A673 (cell line): ENCODE results near the gene C5orf58. TPM values are rescaled to one million over a fixed set of nuclear protein-coding genes. Genes with fewer than 3 reads are reported as not detected.
"Not testable (repeated sequence)": the region's sequence is repeated elsewhere in the genome, so short reads cannot be mapped to it uniquely, and the experiment has no call there.

ENCODE experiments used
- BruUV-seq: library from RNA; stranded (reverse); fragments of 400-500 nt; replicated peaks from 2 replicates; lab custom pipeline; 2021; lab: Mats Ljungman, UMichigan
- CTCF ChIA-PET: fragments of 300-600 bp; sonication (Branson Sonifier 250); formaldehyde crosslinking; loops from one replicate; lab custom pipeline; 2022; ENCODE audit warnings: antibody characterized with exemption; lab: Charles Lee
- POLR2A ChIA-PET: fragments of 300-600 bp; sonication (Branson Sonifier 250); formaldehyde crosslinking; loops from one replicate; lab custom pipeline; 2022; ENCODE audit warnings: antibody characterized with exemption; ENCODE audit not compliant: low non-redundant PET; lab: Charles Lee
- DNase-seq: peaks from one replicate; pipeline ENCODE4 v3.0.0-alpha.2; 2015; ENCODE audit warnings: low spot score
- H3K27ac ChIP-seq: fragments of 200-600 bp; sonication (generic); 2 replicates; pipeline ENCODE4 v1.5.1; 2016; ENCODE audit warnings: mixed run types, low read depth, mild to moderate bottlenecking, mixed read lengths, antibody characterized with exemption, low read length; ENCODE audit not compliant: poor library complexity, severe bottlenecking
- H3K27me3 ChIP-seq: fragments of 200-600 bp; sonication (generic); replicated peaks from 2 replicates; pipeline ENCODE4 v1.6.1; 2017; ENCODE audit warnings: mixed run types, low read depth, mild to moderate bottlenecking, mixed read lengths, antibody characterized with exemption, low read length; ENCODE audit not compliant: insufficient read depth, poor library complexity
- H3K36me3 ChIP-seq: fragments of 200-600 bp; sonication (generic); 2 replicates; pipeline ENCODE4 v1.6.1; 2016; ENCODE audit warnings: mixed run types, mild to moderate bottlenecking, mixed read lengths, antibody characterized with exemption, low read length; ENCODE audit not compliant: insufficient read depth, poor library complexity, severe bottlenecking
- H3K4me1 ChIP-seq: fragments of 200-600 bp; sonication (generic); 2 replicates; pipeline ENCODE4 v1.6.1; 2017; ENCODE audit warnings: mixed run types, mild to moderate bottlenecking, mixed read lengths, antibody characterized with exemption, low read length; ENCODE audit not compliant: insufficient read depth, poor library complexity, severe bottlenecking
- H3K4me3 ChIP-seq: fragments of 200-600 bp; sonication (generic); 2 replicates; pipeline ENCODE4 v1.5.1; 2016; ENCODE audit warnings: low read depth, mixed run types, mild to moderate bottlenecking, mixed read lengths, low read length; ENCODE audit not compliant: poor library complexity, severe bottlenecking
- H3K9me3 ChIP-seq: fragments of 200-600 bp; sonication (generic); 2 replicates; pipeline ENCODE4 v1.6.1; 2016; ENCODE audit warnings: mixed run types, low read depth, mild to moderate bottlenecking, mixed read lengths, antibody characterized with exemption, low read length; ENCODE audit not compliant: poor library complexity, severe bottlenecking
- EZH2 ChIP-seq: fragments of 200-600 bp; sonication (generic); IDR thresholded peaks from 2 replicates; pipeline ENCODE4 v1.6.1; 2017; ENCODE audit warnings: borderline replicate concordance, low read depth, mild to moderate bottlenecking, mixed read lengths, antibody characterized with exemption, low read length; ENCODE audit not compliant: poor library complexity, severe bottlenecking
- intact Hi-C: fragments of 100-400 bp; cut with micrococcal nuclease; formaldehyde crosslinking; loops from one replicate; pipeline ENCODE4 v1.10.0; 2022; ENCODE audit not compliant: unreplicated experiment
- total RNA-seq: library from RNA; stranded (reverse); gene quantifications from 2 replicates; pipeline ENCODE4 v1.2.3, GENCODE V29; 2021
- TF ChIP-seq, protein P1 (sequence below): fragments of 300-800, 200-600 bp; sonication (generic); conservative IDR thresholded peaks from 2 replicates; pipeline ENCODE4 v1.5.1; 2017; ENCODE audit warnings: low read depth, mild to moderate bottlenecking, antibody characterized with exemption, low read length, moderate library complexity, mixed read lengths

The C5orf58 gene
- total RNA-seq, 1 experiment from 2014 or later, result not detected

DNA sequence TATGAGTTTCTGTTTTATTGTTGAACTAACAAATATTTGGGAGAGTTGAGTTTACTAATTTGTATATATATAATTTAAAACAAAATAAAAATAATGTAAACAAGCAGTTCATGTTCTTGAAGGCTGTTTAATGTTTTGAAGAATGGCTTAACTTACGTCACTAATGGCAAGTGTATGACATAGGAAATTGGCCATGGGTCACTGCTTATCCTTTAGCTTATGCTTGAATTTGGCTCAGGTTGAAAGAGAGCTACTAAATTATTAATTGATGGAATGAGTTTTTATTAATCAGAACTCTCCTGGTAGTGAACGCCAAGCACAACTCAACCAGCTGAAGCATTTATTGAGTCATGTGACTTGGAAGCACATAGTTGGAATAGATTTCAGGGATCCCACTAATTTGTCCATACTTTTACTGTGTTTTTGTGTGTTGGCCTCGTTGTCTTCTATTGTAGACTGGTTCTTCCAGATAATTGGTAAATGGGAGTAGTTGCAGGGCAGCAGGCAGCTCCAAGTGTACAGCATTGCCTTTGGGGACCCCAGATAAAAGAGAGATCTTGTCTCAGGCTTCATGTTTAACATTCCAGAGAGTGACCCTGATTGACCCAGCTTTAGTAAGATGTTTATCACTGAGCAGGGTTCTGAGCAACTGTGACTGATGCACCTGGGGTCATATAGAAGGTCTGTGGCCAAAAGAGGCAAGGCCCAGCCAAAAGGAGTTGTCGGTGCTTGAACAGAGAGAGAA, 13.5 kb downstream of the C5orf58 start:
- DNase-seq, result no peak
- POLR2A ChIA-PET, result no interaction called here
- no peak for TF ChIP-seq EZH2
- TF ChIP-seq, protein P1, sequence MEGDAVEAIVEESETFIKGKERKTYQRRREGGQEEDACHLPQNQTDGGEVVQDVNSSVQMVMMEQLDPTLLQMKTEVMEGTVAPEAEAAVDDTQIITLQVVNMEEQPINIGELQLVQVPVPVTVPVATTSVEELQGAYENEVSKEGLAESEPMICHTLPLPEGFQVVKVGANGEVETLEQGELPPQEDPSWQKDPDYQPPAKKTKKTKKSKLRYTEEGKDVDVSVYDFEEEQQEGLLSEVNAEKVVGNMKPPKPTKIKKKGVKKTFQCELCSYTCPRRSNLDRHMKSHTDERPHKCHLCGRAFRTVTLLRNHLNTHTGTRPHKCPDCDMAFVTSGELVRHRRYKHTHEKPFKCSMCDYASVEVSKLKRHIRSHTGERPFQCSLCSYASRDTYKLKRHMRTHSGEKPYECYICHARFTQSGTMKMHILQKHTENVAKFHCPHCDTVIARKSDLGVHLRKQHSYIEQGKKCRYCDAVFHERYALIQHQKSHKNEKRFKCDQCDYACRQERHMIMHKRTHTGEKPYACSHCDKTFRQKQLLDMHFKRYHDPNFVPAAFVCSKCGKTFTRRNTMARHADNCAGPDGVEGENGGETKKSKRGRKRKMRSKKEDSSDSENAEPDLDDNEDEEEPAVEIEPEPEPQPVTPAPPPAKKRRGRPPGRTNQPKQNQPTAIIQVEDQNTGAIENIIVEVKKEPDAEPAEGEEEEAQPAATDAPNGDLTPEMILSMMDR, result no peak
- H3K4me1 ChIP-seq, result peaks cover 18% of the 10 kb centered on the region
- no TSS peak for BruUV-seq
- H3K36me3 ChIP-seq, result no peaks in the 10 kb centered on the region
- no peaks in the 10 kb centered on the region for H3K9me3 ChIP-seq
- no peak overlapping the region for H3K4me3 ChIP-seq
- intact Hi-C loops, result no loop called here
- CTCF ChIA-PET, result interaction anchor here (0.6 kb wide), 1 partner anchor 1880 kb away, joined by 4 read pairs; no protein-coding TSS in a partner anchor
- H3K27me3 ChIP-seq, result no peaks in the 10 kb centered on the region
- H3K27ac ChIP-seq, result no peak overlapping the region

DNA sequence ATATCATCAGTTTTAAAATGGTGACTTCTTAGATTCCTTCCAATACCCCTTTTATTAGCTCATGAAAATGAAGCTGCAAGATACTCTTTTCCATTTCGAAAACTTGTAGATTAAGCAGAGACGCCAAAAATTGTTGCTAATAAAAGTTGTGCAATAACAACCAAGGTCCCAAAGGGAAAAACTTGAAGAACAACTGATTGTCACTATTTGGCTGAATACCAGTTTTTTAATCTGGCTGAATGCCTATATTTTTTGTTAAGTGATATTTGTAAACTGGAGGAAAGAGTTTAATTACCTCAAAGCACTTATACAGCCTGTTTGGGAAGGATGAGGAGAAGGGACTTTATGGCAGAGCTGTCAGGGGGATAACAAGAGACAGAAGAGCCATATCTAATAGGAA, 14.6 kb downstream of the C5orf58 start:
- ChIA-PET POLR2A (no interaction called here), CTCF (interaction anchor here (0.6 kb wide), 1 partner anchor 1881 kb away, joined by 4 read pairs; no protein-coding TSS in a partner anchor)

DNA sequence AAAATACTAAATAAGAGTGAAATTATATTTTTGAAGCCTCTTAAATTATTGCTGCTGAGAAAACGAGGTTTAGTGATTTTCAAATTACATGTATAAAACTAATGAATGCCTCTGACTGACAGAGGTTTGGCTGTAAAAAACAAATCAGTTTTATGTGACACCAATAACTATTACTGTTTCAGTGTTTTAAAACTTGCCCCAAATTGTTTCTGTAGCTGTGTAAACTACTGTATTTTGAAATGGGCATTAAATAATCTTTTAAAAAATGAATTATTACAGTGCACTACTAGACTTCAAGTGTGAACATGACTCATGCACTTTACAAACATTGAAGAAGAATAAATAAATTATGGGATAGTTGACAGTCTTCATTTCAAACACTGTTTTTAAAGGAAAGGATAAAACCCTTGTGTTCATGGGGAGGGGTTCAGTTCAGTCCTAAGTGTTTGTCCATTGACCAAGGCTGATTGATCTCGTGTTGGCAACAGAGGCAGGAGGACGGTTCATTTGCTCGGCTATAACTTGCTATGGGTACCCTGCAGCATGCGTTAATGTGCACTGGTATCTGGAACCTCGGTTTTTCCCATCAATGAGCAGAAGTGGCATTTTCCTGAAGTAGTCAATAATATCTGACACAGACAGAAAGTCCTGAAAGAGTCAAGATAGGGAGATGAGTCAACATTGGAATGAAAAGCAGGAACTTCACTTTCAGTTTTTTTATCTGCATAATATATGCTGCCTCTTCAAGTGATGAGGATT, 15.6 kb downstream of the C5orf58 start:
- CTCF ChIA-PET, result no interaction called here
- Histone ChIP-seq H3K36me3 (no peaks in the 10 kb centered on the region), H3K27ac (no peak overlapping the region), H3K4me1 (peaks cover 22% of the 10 kb centered on the region), H3K4me3 (no peak overlapping the region), H3K9me3 (no peaks in the 10 kb centered on the region), H3K27me3 (no peaks in the 10 kb centered on the region)
- POLR2A ChIA-PET, result no interaction called here
- intact Hi-C loops, result loop anchor here (1.0 kb wide), 1 partner anchor 13 kb away; no protein-coding TSS in a partner anchor
- DNase-seq, result no peak
- TF ChIP-seq EZH2, result no peak
- TF ChIP-seq, protein P1, result no peak
- no TSS peak for BruUV-seq

More for the DNA sequence above, 14.6 kb downstream of the C5orf58 start:
- Histone ChIP-seq H3K4me3 (no peak overlapping the region), H3K27me3 (no peaks in the 10 kb centered on the region), H3K9me3 (no peaks in the 10 kb centered on the region), H3K36me3 (no peaks in the 10 kb centered on the region), H3K27ac (no peak overlapping the region), H3K4me1 (peaks cover 19% of the 10 kb centered on the region)
- DNase-seq, result peak; percentile 56
- intact Hi-C loops, result no loop called here
- no peak for TF ChIP-seq EZH2
- TF ChIP-seq, protein P1, result no peak
- BruUV-seq, result no TSS peak

DNA sequence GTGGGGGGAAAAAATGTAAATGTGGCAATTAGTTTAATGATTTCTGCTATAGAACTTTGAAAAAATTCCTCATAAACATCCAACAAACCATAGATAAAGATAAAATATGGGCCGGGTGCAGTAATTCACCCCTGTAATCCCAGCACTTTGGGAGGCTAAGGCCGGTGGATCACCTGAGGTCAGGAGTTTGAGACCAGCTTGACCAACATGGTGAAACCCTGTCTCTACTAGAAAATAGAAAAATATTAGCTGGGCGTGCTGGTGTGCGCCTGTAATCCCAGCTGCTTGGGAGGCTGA, 16.1 kb downstream of the C5orf58 start:
- intact Hi-C loops, result loop anchor here (1.0 kb wide), 1 partner anchor 14 kb away; no protein-coding TSS in a partner anchor
- DNase-seq, H3K27ac ChIP-seq, H3K4me3 ChIP-seq, CTCF ChIA-PET, POLR2A ChIA-PET, H3K9me3 ChIP-seq, H3K36me3 ChIP-seq, H3K27me3 ChIP-seq, BruUV-seq: not testable (repeated sequence)
- H3K4me1 ChIP-seq, result peaks cover 22% of the 10 kb centered on the region
